GM10248 (cell line): ENCODE data around the gene PARVA.

Source experiments
- CTCF ChIA-PET: fragments of 300-600 bp; sonication (Branson Sonifier 250); formaldehyde crosslinking; extraction: SDS; loops from one replicate; lab custom pipeline; 2021; ENCODE audit warnings: antibody characterized with exemption; lab: Yijun Ruan, JAX
- POLR2A ChIA-PET: fragments of 350-650 bp; sonication (Branson Sonifier 250); formaldehyde crosslinking; extraction: SDS; loops from one replicate; lab custom pipeline; 2020; ENCODE audit warnings: antibody characterized with exemption; lab: Yijun Ruan, JAX
- DNase-seq: peaks from one replicate; pipeline ENCODE4 v3.0.0; 2012; ENCODE audit errors: extremely low spot score
- TF ChIP-seq, protein P1 (sequence below): IDR thresholded peaks from 2 replicates; pipeline ENCODE4 v1.5.1; 2012; ENCODE audit warnings: mild to moderate bottlenecking, low read depth; ENCODE audit errors: extremely low read depth, missing control alignments, control extremely low read depth

The PARVA gene

DNA sequence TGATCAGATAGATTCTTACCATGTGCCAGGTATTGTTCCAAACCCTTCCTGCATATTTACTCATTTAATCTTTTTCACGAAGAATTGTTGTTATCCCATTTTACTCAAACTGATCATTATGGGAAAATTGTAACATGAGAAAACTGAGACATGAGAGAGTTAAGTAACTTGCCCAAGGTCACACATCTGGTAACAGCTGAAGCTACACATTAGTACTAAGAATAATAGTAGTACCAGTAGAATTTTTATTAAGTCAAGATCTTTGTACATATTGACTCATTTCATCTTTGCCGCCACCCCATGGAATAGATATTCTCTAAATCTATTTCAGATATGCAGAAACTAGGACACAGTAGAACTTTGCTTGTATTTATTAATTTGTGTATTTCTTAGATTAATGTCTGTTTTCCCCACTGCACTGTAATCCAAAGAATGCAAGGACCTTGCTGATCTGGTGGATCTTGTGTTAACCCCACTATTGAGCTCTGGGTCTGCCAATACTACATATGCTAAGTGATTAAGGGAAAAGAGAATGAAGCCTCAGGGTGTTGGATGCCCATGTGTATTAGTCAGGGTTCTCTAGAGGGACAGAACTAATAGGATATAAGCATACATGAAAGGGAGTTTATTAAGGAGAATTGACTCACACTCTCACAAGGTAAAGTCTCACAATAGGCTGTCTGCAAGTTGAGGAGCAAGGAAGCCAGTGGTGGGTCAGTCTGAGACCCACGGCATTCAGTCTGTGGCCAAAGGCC, 72.8 kb downstream of the PARVA start:
- TF ChIP-seq, protein P1, sequence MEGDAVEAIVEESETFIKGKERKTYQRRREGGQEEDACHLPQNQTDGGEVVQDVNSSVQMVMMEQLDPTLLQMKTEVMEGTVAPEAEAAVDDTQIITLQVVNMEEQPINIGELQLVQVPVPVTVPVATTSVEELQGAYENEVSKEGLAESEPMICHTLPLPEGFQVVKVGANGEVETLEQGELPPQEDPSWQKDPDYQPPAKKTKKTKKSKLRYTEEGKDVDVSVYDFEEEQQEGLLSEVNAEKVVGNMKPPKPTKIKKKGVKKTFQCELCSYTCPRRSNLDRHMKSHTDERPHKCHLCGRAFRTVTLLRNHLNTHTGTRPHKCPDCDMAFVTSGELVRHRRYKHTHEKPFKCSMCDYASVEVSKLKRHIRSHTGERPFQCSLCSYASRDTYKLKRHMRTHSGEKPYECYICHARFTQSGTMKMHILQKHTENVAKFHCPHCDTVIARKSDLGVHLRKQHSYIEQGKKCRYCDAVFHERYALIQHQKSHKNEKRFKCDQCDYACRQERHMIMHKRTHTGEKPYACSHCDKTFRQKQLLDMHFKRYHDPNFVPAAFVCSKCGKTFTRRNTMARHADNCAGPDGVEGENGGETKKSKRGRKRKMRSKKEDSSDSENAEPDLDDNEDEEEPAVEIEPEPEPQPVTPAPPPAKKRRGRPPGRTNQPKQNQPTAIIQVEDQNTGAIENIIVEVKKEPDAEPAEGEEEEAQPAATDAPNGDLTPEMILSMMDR = no peak
- ChIA-PET POLR2A (no interaction called here), CTCF (interaction anchor here (1.4 kb wide), 1 partner anchor 11 kb away, joined by 3 read pairs; no protein-coding TSS in a partner anchor)
- DNase-seq = no peak

DNA sequence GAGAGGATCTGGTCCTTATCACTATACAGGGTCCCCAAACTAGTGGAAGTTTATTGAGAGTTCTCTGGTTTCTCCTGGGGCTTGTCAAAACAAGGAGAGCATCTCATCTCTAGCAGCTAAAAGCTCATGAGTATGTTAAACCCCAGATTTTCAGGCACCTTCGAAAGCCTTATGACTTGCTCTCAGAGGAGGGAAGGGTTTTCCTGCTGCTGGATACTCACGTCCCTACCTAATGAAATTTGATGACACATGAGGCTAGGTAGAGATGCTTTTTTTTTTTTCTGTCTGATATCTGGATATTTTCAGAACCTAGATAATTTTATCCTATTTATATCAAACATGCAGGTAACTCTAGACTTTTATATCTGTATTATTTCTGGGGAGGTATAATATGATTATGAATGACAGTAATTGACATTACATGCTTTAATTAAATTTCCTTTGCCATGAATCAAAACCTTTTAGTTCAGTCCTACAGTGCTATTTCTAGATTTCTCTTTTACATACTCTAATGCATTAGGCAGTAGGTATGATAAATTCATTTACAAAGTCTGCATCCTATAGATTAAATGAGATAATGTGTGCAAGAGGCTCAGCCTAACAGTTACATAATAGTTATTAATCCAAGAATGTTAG, 73.9 kb downstream of the PARVA start:
- ChIA-PET CTCF (interaction anchor here (1.6 kb wide), 1 partner anchor 20 kb away, joined by 3 read pairs; no protein-coding TSS in a partner anchor), POLR2A (no interaction called here)
- TF ChIP-seq, protein P1 = no peak
- no peak for DNase-seq

DNA sequence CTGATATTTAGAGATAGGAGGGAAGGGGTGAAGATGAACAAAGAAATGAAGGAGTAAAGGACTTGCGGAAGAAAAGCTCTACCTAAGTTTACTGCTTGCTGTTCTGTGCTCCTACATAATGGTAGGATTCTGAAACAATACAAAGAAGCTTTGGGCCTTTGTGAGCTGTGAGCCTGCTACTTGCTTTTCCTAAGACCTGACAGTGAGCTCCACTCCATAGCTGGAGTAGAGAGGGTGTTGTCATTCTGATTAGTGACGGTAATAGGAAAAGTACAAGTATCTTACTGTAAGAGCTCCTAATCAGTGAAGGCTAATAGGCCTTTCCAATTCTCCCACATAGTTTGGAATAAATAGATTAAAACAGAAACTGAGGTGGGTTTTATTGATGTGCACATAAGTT, 75.9 kb downstream of the PARVA start:
- ChIA-PET CTCF (interaction anchor here (0.9 to 1.6 kb wide), 5 partner anchors 12 to 44 kb away, joined by 3 to 4 read pairs (median 3); no protein-coding TSS in a partner anchor), POLR2A (no interaction called here)
- TF ChIP-seq, protein P1 = no peak
- DNase-seq = no peak

DNA sequence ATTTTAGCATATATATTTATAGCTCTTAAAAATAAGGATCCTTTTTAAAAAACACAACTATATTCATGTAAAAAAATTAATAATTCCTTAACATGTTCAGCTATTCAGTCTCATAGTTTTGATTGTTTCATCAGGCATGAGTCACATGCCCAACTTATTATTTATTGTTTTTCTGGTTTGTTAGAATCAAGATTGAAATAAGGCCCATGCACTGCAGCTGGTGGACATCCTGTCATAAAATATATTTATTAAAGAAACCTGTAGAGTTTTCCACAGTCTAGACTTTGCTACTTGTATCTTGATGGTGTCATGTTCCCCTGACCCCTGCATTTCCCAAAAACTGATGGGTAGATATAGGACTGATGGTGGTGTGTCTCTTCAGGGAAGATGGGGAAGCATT, 77.4 kb downstream of the PARVA start:
- POLR2A ChIA-PET = no interaction called here
- DNase-seq = no peak
- CTCF ChIA-PET = no interaction called here
- TF ChIP-seq, protein P1 = no peak

DNA sequence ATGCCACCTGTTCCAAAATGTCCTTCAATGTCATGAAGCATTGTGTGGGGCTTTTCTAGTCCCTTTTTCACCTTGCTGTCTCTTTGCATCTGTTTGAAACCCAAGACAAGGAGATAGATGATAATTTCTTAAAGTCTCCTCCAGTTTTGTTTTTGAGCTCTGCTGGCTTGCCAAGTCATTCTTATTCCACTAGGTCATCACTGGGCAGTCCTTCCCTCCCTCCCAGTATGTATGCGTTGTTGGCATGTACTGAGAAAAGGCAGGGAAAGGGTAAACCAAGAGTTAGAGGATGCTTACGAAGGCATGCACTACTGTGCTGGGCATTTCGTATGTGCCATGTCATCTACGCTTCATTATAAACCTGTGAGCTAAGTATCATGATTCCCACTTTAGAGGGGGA, 78.6 kb downstream of the PARVA start:
- CTCF ChIA-PET = no interaction called here

More for the DNA sequence above, 78.6 kb downstream of the PARVA start:
- TF ChIP-seq, protein P1 = no peak
- DNase-seq = no peak
- POLR2A ChIA-PET = no interaction called here
